Epithelial cell of alveolus of lung (primary cell): ENCODE measurements around the gene LNX1. TPM values are rescaled to one million over a fixed set of nuclear protein-coding genes. Genes with fewer than 3 reads are reported as not detected.

ENCODE experiments used
- total RNA-seq: library from RNA; depleted of rRNA; stranded (reverse); fragments of >200 nt; gene quantifications from 2 replicates; pipeline ENCODE4 v1.2.1, GENCODE V29; 2015

The LNX1 gene
- total RNA-seq, result 1.0 and 4.1 TPM in 2 replicates

DNA sequence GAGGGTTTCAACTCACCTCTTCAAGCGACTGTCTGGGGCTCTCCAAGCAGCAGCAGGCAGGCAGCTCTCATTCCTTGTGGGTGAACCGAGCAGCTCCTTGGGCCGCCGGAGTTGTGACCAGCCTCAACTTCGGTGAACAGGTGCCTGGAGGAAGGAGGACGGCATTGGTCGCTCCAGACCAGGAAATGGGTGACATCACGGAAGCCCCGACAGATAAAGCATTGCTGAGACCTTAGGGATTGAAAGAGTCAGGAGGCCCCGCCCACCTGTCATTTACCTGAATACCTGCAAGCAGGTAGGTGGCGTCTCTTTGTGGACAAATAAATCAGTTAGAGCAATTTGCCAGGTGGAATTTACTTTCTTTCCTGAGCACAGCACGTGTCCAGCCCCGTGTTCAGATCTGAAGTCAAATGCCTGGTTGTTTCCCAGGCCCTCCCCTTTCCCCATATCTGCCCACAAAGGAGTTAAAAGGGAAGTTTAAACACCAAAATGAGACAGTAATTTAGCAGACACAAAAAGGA is at the start of gene LNX1:
TSS of gene LNX1 (minus strand) at position 115 of the 521 bp plus-strand sequence. CDS start 17,484 bp downstream, outside the sequence.

Other genes with a start within 250 kb of the LNX1 start
- gene SCFD2, start 225.4 kb downstream of the LNX1 start, total RNA-seq, result 13.7 and 17.7 TPM in 2 replicates
- 32.1 and 40.0 TPM in 2 replicates for gene FIP1L1, start 213.8 kb downstream of the LNX1 start, total RNA-seq